GDM1 (cell line): ENCODE measurements around the gene HIVEP3.

Experiments
- DNase-seq: peaks from one replicate; lab custom pipeline; 2025; lab: John Stamatoyannopoulos, UW

Gene HIVEP3

GRCh38 chr1:41611932-41612450 is 306.7 kb downstream of the HIVEP3 start:
- DNase-seq: no peak

GRCh38 chr1:41611068-41611931 is 307.4 kb downstream of the HIVEP3 start:
- peak; percentile 36 for DNase-seq

GRCh38 chr1:41610361-41610760 is 308.4 kb downstream of the HIVEP3 start:
- no peak for DNase-seq

- DNase-seq: no peak
Measured at GRCh38 chr1:41609166-41609883, 309.4 kb downstream of the HIVEP3 start.

- no peak for DNase-seq
Measured at GRCh38 chr1:41608211-41608610, 310.5 kb downstream of the HIVEP3 start.

GRCh38 chr1:41607808-41608207 is 310.9 kb downstream of the HIVEP3 start:
- DNase-seq: no peak

- no peak for DNase-seq
Measured at GRCh38 chr1:41599912-41600311, 318.8 kb downstream of the HIVEP3 start.

GRCh38 chr1:41598325-41598724 is 320.4 kb downstream of the HIVEP3 start:
- DNase-seq: no peak

GRCh38 chr1:41592451-41593125 is 326.1 kb downstream of the HIVEP3 start:
- DNase-seq: no peak

- no peak for DNase-seq
Measured at GRCh38 chr1:41591891-41592290, 326.8 kb downstream of the HIVEP3 start.

- DNase-seq: no peak
Measured at GRCh38 chr1:41590331-41590730, 328.4 kb downstream of the HIVEP3 start.

- DNase-seq: no peak
Measured at GRCh38 chr1:41589395-41589794, 329.3 kb downstream of the HIVEP3 start.

GRCh38 chr1:41588334-41588875 is 330.3 kb downstream of the HIVEP3 start:
- DNase-seq: no peak

- DNase-seq: no peak
Measured at GRCh38 chr1:41587791-41588190, 330.9 kb downstream of the HIVEP3 start.

- no peak for DNase-seq
Measured at GRCh38 chr1:41586230-41586629, 332.5 kb downstream of the HIVEP3 start.

GRCh38 chr1:41583658-41584547 is 334.8 kb downstream of the HIVEP3 start:
- no peak for DNase-seq

- DNase-seq: no peak
Measured at GRCh38 chr1:41582851-41583657, 335.7 kb downstream of the HIVEP3 start.

GRCh38 chr1:41582351-41582750 is 336.4 kb downstream of the HIVEP3 start:
- DNase-seq: no peak

GRCh38 chr1:41582004-41582325 is 336.8 kb downstream of the HIVEP3 start:
- DNase-seq: no peak

- DNase-seq: no peak
Measured at GRCh38 chr1:41581216-41582003, 337.3 kb downstream of the HIVEP3 start.
